Spleen (tissue), 11 donors: ENCODE results near the gene DCD. TPM values are rescaled to one million over a fixed set of nuclear protein-coding genes. Genes with fewer than 3 reads are reported as not detected.

Experiments
- DNase-seq: peaks from one replicate; pipeline ENCODE4 v3.0.0-alpha.2; 2020
- H3K27ac ChIP-seq, 8 donors: fragments of 200-600 bp; sonication (generic) in 7 of 8; 1 replicate in 4 of 8; 2 replicates in 4 of 8; pipeline versions ENCODE4 v1.5.0 to v1.8.0; 2016 to 2021; ENCODE audit warnings: inconsistent platforms in 4 of 8, mild to moderate bottlenecking in 4 of 8, moderate library complexity in 1 of 8
- H3K27me3 ChIP-seq, 7 donors: fragments of 200-600 bp; sonication (generic) in 6 of 7; replicated peaks in 1 of 7; 1 replicate in 4 of 7; 2 replicates in 3 of 7; pipeline versions ENCODE4 v1.5.0 to v1.8.0; 2016 to 2021; ENCODE audit warnings: inconsistent platforms in 3 of 7, mild to moderate bottlenecking in 1 of 7
- H3K36me3 ChIP-seq, 6 donors: fragments of 200-600 bp; sonication (generic) in 5 of 6; 1 replicate in 4 of 6; 2 replicates in 2 of 6; pipeline versions ENCODE4 v1.5.0 to v1.8.0; 2016 to 2021; ENCODE audit warnings: inconsistent platforms in 2 of 6
- H3K4me1 ChIP-seq, 6 donors: fragments of 200-600 bp; sonication (generic) in 5 of 6; 1 replicate in 3 of 6; 2 replicates in 3 of 6; pipeline versions ENCODE4 v1.5.0 to v1.8.0; 2016 to 2021; ENCODE audit warnings: inconsistent platforms in 3 of 6
- H3K4me3 ChIP-seq, 8 donors: fragments of 200-600 bp; sonication (generic) in 7 of 8; 1 replicate in 4 of 8; 2 replicates in 4 of 8; pipeline versions ENCODE4 v1.5.0 to v1.8.0; 2016 to 2021; ENCODE audit warnings: inconsistent platforms in 4 of 8, mild to moderate bottlenecking in 4 of 8, moderate library complexity in 2 of 8
- H3K9me3 ChIP-seq, 8 donors: fragments of 200-600 bp; sonication (generic) in 7 of 8; 1 replicate in 4 of 8; 2 replicates in 4 of 8; pipeline versions ENCODE4 v1.5.0 to v1.8.0; 2016 to 2021; ENCODE audit warnings: inconsistent platforms in 4 of 8
- CTCF ChIP-seq, 11 experiments: fragments of 200-600 bp in 7 of 11; fragments of 450-650 bp in 4 of 11; sonication (generic) in 4 of 11; IDR thresholded peaks in 8 of 11; conservative IDR thresholded peaks in 3 of 11; 1 replicate in 7 of 11; 2 replicates in 4 of 11; pipeline versions ENCODE4 v1.4.0 to v1.8.0; 2016 to 2021; ENCODE audit warnings: antibody characterized with exemption in 11 of 11, inconsistent platforms in 4 of 11, mild to moderate bottlenecking in 1 of 11
- POLR2A ChIP-seq, 3 donors: fragments of 450-650 bp; IDR thresholded peaks; one replicate each; pipeline ENCODE4 v1.5.1; 2017; ENCODE audit warnings: antibody characterized with exemption in 3 of 3, mild to moderate bottlenecking in 1 of 3
- POLR2AphosphoS5 ChIP-seq, 3 donors: sonication (generic); formaldehyde crosslinking; IDR thresholded peaks; one replicate each; pipeline ENCODE4 v1.5.1; 2017; ENCODE audit warnings: antibody characterized with exemption in 3 of 3
- WGBS, 5 donors: extraction: QIAGEN DNeasy Blood & Tissue Kit in 3 of 5; methylation state at CpG; one replicate each; pipeline versions ENCODE4 v1.1.5 to v1.1.7; 2013 to 2018; 5-methylcytosine and 5-hydroxymethylcytosine counted together
- intact Hi-C: fragments of 100-400 bp; cut with DNase I; formaldehyde crosslinking; loops from one replicate; pipeline ENCODE4 v1.15.0; 2023; ENCODE audit warnings: low total_unique reads
- polyA plus RNA-seq, 3 donors: library from polyadenylated mRNA; stranded (reverse); fragments of 200-250 nt; gene quantifications; one replicate each; pipeline ENCODE4 v1.2.1, GENCODE V29; 2013
- total RNA-seq, 7 donors: library from RNA; depleted of rRNA in 3 of 7; stranded (reverse); fragments of >200 nt in 3 of 7; fragmentation: NEBNext Ultra II Directional in 4 of 7; extraction: Animal tissue kit (Norgen Biotek cat#: 25700) in 4 of 7; gene quantifications; one replicate each; pipeline versions ENCODE4 v1.1.0 to v1.2.1, GENCODE V29; 2016 to 2021
- donor health status: healthy with polysubstance abuse.
- donor health status: DM: no; HTN: no; CAD: no; lungs with moderate emphysema.
- donor health status: DM: no; HTN: no; CAD: no.
- donor health status: Bipolar disorder and iron deficiency.
- donor health status: healthy.
- donor health status: DM: no; HTN: no; CAD: no.
- donor health status: DM: yes; HTN: yes; CAD: no.

Gene DCD
- total and polyA plus RNA-seq, 10 donors, result not detected

GRCh38 chr12:54689034-54689372, 40.8 kb upstream of the DCD start:
- Histone ChIP-seq H3K27ac (no peak overlapping the region), H3K4me1 (no peaks in the 10 kb centered on the region), H3K4me3 (no peak overlapping the region), H3K27me3 (peaks cover 0 to 71% (median 7%) of the 10 kb centered on the region in 7 donors), H3K9me3 (peaks cover 0 to 8% (median 0%) of the 10 kb centered on the region in 8 donors), H3K36me3 (no peaks in the 10 kb centered on the region)
- WGBS, 5 donors, result 77 to 80% (median 80%) methylated on average over 8 of the region's 8 CpGs
- no peak for DNase-seq
- TF ChIP-seq CTCF (IDR thresholded peaks at IDR 0.05 in 8 of 11, conservative IDR thresholded peaks at IDR 0.05 in 3 of 11), result no peak
- intact Hi-C loops, result no loop called here

GRCh38 chr12:54688309-54689033, 40.3 kb upstream of the DCD start:
- Histone ChIP-seq H3K4me1 (no peaks in the 10 kb centered on the region), H3K27me3 (peaks cover 0 to 71% (median 7%) of the 10 kb centered on the region in 7 donors), H3K36me3 (no peaks in the 10 kb centered on the region), H3K9me3 (peaks cover 0 to 8% (median 0%) of the 10 kb centered on the region in 8 donors), H3K27ac (no peak overlapping the region), H3K4me3 (no peak overlapping the region)
- DNase-seq, result no peak
- intact Hi-C loops, result no loop called here
- 78 to 90% (median 81%) methylated on average over 5 of the region's 5 CpGs for WGBS, 5 donors
- TF ChIP-seq POLR2A (IDR thresholded peaks at IDR 0.05) (no peak), POLR2AphosphoS5 (IDR thresholded peaks at IDR 0.05) (no peak), CTCF (IDR thresholded peaks at IDR 0.05 in 8 of 11, conservative IDR thresholded peaks at IDR 0.05 in 3 of 11) (no peak)

- intact Hi-C loops, result no loop called here
- Histone ChIP-seq H3K27ac (no peak overlapping the region), H3K36me3 (no peaks in the 10 kb centered on the region), H3K27me3 (peaks cover 0 to 93% (median 7%) of the 10 kb centered on the region in 7 donors), H3K9me3 (peaks cover 0 to 8% (median 0%) of the 10 kb centered on the region in 8 donors), H3K4me3 (no peak overlapping the region), H3K4me1 (no peaks in the 10 kb centered on the region)
- no peak for TF ChIP-seq CTCF (IDR thresholded peaks at IDR 0.05 in 8 of 11, conservative IDR thresholded peaks at IDR 0.05 in 3 of 11)
- TF ChIP-seq POLR2AphosphoS5 (IDR thresholded peaks at IDR 0.05), result no peak
- no peak for TF ChIP-seq POLR2A (IDR thresholded peaks at IDR 0.05)
- no peak for DNase-seq
- 69 to 77% (median 73%) methylated on average over 12 of the region's 12 CpGs for WGBS, 5 donors
Observed at GRCh38 chr12:54684636-54685630, 36.8 kb upstream of the DCD start.

DNA sequence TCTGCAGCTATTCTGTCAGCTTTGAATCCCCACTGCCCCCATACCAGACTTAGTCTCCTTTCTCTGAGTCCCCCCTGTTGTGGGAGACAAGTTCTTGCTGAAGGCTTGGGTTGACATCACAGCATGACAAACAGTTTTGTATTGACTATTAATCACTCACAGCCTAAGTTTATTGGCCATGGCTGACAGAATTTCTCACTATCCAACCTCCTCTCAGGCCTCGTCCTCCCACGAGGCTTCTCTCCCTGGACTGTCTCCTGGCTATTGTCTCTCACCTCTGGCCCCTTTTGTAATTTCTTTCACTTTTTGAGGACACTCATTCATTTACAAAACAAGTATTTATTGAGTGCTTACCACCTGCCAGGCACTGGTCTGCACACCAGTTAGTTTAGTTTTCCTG, 35.2 kb upstream of the DCD start:
- Histone ChIP-seq H3K4me3 (no peak overlapping the region), H3K27me3 (peaks cover 0 to 87% (median 7%) of the 10 kb centered on the region in 7 donors), H3K9me3 (peaks cover 0 to 8% (median 0%) of the 10 kb centered on the region in 8 donors), H3K4me1 (no peaks in the 10 kb centered on the region), H3K27ac (no peak overlapping the region), H3K36me3 (no peaks in the 10 kb centered on the region)
- TF ChIP-seq POLR2AphosphoS5 (IDR thresholded peaks at IDR 0.05) (no peak), POLR2A (IDR thresholded peaks at IDR 0.05) (no peak), CTCF (IDR thresholded peaks at IDR 0.05 in 8 of 11, conservative IDR thresholded peaks at IDR 0.05 in 3 of 11) (no peak)
- intact Hi-C loops, result no loop called here
- WGBS, 5 donors, result 28 to 62% (median 38%) methylated on average over 2 of the region's 2 CpGs
- no peak for DNase-seq
